ENCODE data around the gene MMP24.
"Not testable (repeated sequence)": the region's sequence is repeated elsewhere in the genome, so short reads cannot be mapped to it uniquely, and the experiment has no call there.

MMP24 gene

DNA sequence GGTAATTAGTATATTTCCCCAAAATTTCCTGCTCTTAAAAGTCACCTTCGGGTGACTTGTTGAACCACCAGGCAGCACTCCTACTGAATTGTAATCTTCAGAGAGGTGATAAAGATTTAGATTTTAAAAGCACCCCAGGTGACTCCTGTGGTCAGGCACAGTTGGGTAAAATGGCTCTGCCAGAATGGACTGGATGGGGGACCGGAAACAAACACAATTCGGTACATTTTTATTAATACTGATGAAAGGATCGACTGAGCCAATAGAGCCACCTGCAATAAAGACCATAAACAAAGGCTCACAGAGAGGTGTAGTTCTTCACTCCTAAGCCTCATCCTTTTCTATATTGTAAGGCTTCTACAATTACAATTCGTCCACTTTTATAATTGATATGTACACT lies 85.3 kb downstream of the MMP24 start:
- DNase-seq (ENCODE audit: low spot score), result no peak

DNA sequence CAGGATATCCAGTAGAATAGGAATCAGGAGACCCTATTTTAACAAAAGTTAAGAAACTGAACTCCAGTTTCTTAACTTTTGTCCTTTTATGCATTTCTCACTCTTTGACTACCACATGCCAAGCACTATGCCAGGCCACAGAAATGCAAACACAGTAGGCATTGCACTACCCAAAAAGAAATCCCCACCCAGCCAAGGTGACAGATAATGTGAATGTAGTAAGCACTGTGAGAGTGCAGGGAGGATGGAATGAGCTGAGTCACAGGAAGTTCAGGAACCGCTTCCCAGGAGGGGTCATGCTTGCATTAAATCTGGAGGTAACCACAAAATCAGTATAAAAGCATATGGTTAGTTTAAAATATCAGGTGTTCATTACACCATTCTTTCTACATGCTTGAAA lies 85.8 kb downstream of the MMP24 start:
- DNase-seq (ENCODE audit: low spot score), result no peak

DNA sequence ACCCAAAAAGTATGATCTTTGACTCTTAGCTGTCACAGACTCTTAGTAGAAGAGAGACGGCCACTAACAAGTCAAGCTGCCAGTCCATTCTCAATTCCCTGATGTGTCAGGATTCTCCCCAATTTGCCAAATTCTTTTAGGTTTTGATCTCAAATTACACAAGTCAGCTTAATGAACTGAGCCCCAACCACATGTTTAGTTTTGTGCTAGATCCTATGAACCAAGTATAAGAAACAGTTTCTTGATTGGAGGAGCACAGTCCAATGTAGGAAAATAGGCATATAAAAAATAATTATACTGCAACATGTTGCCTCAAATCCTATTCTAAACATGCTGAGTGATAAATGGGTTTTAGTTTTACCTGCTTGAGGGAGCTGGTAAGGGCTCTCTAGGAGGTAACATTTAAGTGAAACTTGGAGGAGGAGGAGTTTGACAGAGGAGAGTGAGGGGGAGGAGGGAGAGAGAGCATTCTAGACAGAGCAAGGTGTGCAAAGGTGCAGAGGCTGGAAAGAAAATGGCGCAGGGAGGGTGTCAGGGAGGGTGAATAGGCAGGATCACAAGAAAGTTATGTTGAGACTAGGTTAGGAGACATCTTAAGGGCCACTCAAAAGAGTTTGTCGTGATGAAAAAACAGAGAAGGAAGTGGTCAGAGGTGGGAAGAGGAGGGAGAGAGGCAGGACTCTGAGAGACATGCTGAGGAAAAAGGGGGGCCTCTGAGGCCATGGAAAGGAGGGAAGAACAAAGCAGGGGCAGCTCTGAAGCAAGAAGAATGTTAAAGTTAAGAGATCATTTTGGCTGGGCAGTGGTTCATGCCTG lies 88.5 kb downstream of the MMP24 start:
- no peak for DNase-seq (ENCODE audit: low spot score)

DNA sequence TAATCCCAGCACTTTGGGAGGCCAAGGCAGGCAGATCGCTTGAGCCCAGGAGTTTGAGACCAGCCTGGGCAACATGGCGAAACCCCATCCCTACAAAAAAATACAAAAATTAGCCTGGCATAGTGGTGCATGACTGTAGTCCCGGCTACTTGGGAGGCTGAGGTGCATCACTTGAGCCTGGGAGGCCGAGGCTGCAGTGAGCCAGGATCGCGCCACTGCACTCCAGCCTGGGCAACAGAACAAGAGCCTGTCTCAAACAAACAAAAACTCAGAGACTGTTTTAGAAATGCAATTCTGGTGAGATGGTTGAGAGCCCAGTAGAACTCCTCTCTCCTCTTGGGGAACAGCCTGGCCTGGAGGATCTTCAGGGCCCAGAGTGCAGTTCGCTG lies 89.1 kb downstream of the MMP24 start:
- DNase-seq (ENCODE audit: low spot score), result not testable (repeated sequence)

DNA sequence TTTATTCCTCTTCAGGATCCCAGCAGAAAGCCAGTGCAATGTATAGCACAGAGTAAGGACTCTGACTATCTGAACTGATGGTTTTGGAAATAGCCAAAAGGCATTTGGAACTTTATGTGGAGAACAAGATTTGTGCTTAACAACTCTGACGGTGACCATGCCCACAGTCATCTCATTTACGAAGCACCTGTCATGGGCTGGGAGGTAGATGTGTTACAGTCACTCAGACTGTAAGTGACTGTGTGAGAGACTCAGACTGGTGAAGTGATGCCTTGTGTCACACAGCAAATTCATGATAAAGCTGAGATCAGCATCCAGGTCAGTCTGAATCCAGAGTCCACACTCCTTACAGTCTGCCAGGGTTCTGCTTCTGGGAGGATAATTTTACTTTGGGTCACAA lies 89.6 kb downstream of the MMP24 start:
- DNase-seq (ENCODE audit: low spot score), result no peak

DNA sequence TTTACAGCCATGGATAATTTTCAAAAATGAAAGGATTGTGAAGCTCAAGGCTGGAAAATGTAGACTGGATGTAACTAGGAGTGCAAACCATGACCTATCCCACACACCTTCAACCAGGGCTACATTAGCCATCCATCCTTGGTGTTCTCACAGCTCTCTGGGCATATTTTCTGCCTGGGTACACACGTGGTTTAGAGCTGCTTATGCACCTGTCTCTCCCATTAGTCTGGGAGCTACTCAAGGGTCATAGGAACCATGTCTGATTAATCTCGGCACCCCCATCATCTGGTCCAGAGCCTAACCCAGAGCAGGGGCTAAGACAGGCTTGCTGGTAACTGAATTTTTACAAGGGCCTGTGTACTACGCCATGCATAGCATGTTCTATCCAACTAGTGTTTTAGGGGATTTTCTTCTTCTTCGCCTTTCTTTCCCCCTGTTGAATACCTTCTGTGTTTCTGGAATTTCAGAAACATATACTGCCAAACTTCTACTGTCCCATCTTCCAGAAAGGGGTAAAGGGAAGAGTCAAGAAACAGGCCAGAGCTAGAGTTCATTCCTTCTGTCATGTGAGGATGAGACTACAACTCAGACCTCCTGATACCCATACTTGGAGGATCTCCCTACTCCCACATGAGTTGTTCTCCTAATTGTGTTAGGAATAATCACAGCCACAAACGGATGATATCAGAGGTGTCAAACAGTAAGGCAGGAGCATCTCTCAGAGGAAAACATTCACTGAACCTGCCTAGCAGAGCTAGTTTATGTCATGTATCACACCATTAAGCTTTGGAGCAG lies 91.1 kb downstream of the MMP24 start:
- DNase-seq (ENCODE audit: low spot score), result no peak

DNA sequence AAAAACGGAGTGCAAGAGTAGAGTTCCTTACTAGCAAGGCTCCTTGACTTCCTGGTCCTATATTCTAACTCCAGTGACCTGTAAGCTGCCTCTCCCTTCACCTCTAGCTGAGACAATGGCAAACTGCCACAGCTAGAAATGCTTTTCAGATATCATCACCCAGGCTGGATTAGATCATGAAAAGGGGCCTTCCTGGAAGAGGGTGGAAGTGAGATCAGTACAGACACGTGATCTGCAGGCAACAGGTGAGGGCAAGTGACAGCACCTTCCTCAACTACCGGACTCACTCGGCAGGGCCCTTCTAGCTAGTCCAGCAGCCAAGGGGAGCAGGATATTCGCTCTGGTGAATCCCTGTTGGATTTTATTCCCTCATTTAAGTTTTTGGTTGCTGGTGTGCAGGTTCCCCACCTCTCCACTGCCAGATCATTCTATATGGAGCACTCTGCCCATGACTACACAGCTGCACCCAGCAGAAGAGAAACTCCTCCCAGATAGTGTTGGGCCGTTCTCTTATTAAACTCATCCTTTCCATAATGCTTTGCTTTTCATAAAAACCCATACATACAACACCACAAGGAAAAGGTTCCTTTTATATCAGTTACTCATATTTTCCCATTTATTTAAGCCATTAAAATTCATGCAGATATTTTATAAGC lies 92.1 kb downstream of the MMP24 start:
- DNase-seq (ENCODE audit: low spot score), result no peak

DNA sequence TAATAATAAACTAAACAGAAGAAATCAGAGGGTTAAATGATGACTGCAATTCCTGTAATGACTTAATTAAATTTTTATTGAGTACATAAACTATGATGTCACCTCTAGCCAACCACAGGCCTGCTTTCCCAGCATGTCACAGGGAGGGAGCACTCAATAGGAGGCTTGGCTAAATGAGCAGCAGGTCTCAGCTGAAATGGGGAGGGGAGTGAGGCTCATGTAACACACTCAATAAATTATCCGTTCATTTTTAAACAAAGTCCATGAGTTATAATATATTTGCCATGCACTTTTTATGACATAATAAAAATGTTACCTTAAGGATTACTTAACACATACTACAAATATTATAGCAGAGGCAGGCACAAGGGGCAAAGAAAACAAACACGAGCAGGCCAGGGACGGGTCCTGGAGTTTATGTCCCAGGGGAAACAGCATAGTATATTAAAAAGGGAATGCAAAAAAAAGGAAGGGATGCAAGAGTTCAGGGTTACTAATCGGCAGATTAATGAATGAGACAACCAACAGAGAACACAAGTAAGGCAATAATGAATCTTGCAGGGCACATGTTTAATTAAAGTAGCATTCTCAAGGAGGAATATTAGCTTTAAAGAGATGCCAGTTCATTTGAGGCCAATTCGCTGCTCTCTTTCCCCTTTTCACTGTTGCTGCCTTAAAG lies 92.8 kb downstream of the MMP24 start:
- DNase-seq (ENCODE audit: low spot score), result no peak

DNA sequence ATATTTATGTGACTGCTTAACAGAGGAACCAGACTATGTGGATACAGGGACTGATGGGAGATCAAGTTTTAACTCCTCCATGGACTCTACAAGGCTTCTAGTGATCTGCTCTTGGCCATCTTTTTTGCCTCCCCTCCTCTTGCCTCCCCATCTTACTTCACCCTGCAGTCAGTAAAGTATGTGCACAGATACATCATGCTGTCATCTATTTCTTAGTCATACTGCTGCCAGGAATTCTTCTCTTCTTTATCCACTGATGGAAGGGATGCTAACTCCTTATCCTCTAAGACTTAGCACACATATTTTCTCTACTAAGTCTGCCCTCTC lies 93.3 kb downstream of the MMP24 start:
- DNase-seq (ENCODE audit: low spot score), result no peak

DNA sequence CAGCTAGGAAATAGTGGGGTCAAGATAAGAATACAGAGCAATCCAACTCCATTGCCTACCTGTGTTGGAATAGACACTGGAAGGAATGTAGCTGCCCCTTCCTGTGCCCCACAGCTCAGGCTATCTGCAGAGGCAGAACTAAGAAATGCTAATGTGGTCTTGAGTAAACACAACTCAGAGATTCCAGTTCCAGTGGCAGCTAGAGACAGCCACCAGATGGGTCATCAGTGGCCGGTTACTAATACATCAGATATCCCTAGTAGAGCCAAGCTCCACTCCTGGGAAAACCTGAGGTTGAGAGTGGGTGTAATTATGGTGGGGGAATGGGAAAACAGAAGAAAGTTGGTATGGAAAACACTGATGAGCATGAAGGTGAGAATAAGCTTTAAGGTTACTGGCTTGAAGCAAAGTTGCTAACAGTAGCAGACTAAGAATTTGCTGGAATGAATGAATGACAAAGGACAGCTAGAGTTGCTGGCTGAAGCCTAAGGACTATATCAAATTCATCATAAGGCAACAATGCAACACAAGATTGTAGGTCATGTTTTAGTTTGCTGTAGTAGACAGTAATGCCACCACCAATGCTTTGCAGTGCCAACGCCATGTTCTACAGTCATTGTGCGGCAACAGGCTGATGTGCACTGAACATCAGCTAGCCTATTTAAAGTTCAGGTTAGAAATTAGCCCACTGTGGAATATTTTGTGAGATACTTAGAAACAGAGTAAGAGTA lies 94.1 kb downstream of the MMP24 start:
- no peak for DNase-seq (ENCODE audit: low spot score)

DNA sequence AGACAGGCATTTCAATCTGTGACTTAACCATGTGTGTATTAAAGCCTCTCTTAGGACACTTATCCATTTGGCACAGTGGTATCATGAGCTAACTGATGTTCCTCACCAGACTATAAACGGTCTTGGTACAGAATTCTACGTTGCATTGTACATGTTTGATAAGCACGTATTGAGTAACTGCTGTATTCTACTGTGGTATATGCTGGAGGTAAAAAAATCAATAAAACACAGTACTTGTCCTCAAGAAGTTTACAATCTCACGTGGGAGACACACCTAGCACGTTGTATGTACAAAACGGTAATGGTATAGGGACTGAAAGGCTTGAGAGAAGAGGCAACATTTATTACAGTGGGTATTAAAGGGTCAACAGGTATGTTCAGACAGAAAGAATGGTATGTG lies 98.9 kb downstream of the MMP24 start:
- DNase-seq (ENCODE audit: low spot score), result no peak

DNA sequence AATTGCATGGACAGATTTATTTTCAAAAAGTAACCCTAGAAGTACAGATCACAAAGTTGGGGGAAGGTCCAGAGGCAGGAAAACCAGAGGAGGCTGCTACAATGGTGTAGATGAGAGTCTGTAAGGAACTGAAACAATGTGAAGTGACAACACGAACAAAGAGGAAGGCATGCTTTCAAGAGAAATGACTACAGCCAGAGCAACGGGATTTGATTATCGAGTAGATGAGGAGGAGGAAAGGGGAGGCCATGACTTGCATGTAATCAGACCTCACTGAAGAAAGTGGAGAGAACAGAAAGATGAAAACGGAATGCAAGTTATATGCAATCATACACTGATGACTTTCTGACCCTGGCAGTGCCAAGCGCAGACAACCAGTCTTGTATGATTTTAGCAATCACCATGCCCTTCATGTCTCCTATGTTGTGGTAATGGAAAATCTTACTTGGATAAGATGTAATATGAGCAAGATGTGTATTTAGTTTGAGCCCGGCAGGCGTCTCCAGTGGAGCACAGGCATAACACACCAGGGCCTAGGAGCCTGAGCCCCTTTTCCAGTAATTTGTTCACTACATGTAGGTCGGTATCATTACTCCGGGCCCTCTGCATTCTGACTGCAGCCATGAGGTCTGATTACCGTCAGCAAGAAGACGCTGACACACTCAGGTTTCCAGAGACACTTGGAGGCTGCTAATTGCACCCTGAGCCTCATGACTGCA lies 99.7 kb downstream of the MMP24 start:
- no peak for DNase-seq (ENCODE audit: low spot score)
